Endothelial cell of umbilical vein (primary cell): ENCODE measurements around the gene PROK1. TPM values are rescaled to one million over a fixed set of nuclear protein-coding genes. Genes with fewer than 3 reads are reported as not detected.

ENCODE experiments used
- BruUV-seq: library from RNA; stranded (reverse); fragments of 400-500 nt; replicated peaks from 2 replicates; lab custom pipeline; 2021; lab: Mats Ljungman, UMichigan
- CTCF ChIA-PET: fragments of 300-600, 350-600 bp; sonication (Branson Sonifier 250); formaldehyde crosslinking; loops from one replicate; lab custom pipeline; 2021; ENCODE audit warnings: antibody characterized with exemption, inconsistent platforms; lab: Charles Lee
- POLR2A ChIA-PET: fragments of 300-600, 350-600 bp; sonication (Branson Sonifier 250); formaldehyde crosslinking; loops from one replicate; lab custom pipeline; 2021; ENCODE audit warnings: antibody characterized with exemption, inconsistent platforms; lab: Charles Lee
- DNase-seq: peaks from one replicate; pipeline ENCODE4 v3.0.0-alpha.2; 2011; ENCODE audit warnings: low read depth, low spot score
- FAIRE-seq: peaks from 2 replicates; lab custom pipeline; 2011; peaks lifted over from hg19 to GRCh38; lab: Jason Lieb, UNC
- H2AFZ ChIP-seq: 2 replicates; pipeline ENCODE4 v1.6.0; 2012; ENCODE audit warnings: low read depth, low read length, control low read depth, inconsistent platforms
- H3K27ac ChIP-seq: 2 replicates; pipeline ENCODE4 v1.5.1; 2011; ENCODE audit warnings: low read depth, mild to moderate bottlenecking, control low read depth, low read length, moderate library complexity; ENCODE audit not compliant: insufficient read depth
- H3K27me3 ChIP-seq, 2 experiments: 2 replicates each; pipeline versions ENCODE4 v1.6.0 to v1.6.1; 2011; ENCODE audit warnings: low read length in 2 of 2, mixed read lengths in 1 of 2; ENCODE audit not compliant: control insufficient read depth in 2 of 2, insufficient read depth in 2 of 2
- H3K36me3 ChIP-seq, 2 experiments: 2 replicates in 1 of 2; 3 replicates in 1 of 2; pipeline ENCODE4 v1.5.1; 2011; ENCODE audit warnings: low read length in 2 of 2, mild to moderate bottlenecking in 1 of 2, moderate library complexity in 1 of 2; ENCODE audit not compliant: control insufficient read depth in 2 of 2, insufficient read depth in 2 of 2; ENCODE audit errors: extremely low read depth in 1 of 2
- H3K4me1 ChIP-seq: 3 replicates; pipeline ENCODE4 v1.5.1; 2011; ENCODE audit warnings: mild to moderate bottlenecking, low read length; ENCODE audit not compliant: control insufficient read depth, insufficient read depth; ENCODE audit errors: extremely low read depth
- H3K4me2 ChIP-seq: 2 replicates; pipeline ENCODE4 v1.6.1; 2011; ENCODE audit warnings: low read length, control low read depth, mixed read lengths; ENCODE audit not compliant: insufficient read depth
- H3K4me3 ChIP-seq, 3 experiments: fragments of 200-600 bp in 1 of 3; sonication (generic), shearing (Covaris generic) in 1 of 3; replicated peaks in 1 of 3; 2 replicates each; pipeline ENCODE4 v1.5.1; 2011 to 2016; ENCODE audit warnings: control low read depth in 3 of 3, low read length in 3 of 3, mild to moderate bottlenecking in 2 of 3, inconsistent platforms in 1 of 3, low read depth in 1 of 3, moderate library complexity in 1 of 3; ENCODE audit not compliant: insufficient read depth in 1 of 3
- H3K79me2 ChIP-seq: 2 replicates; pipeline ENCODE4 v1.6.0; 2012; ENCODE audit warnings: low read length, inconsistent platforms; ENCODE audit not compliant: control insufficient read depth, insufficient read depth
- H3K9ac ChIP-seq: replicated peaks from 2 replicates; pipeline ENCODE3; 2011; ENCODE audit warnings: low read length, control low read depth; ENCODE audit not compliant: insufficient read depth; ENCODE audit errors: extremely low read depth
- H3K9me1 ChIP-seq: replicated peaks from 3 replicates; pipeline ENCODE4 v1.6.0; 2011; ENCODE audit warnings: mild to moderate bottlenecking, low read length; ENCODE audit not compliant: control insufficient read depth, insufficient read depth; ENCODE audit errors: extremely low read depth
- H3K9me3 ChIP-seq: replicated peaks from 2 replicates; pipeline ENCODE4 v1.5.1; 2012; ENCODE audit warnings: low read length, inconsistent platforms; ENCODE audit not compliant: control insufficient read depth, insufficient read depth
- H4K20me1 ChIP-seq: replicated peaks from 2 replicates; pipeline ENCODE3; 2011; ENCODE audit warnings: mild to moderate bottlenecking, low read length; ENCODE audit not compliant: control insufficient read depth, insufficient read depth; ENCODE audit errors: extremely low read depth
- EZH2 ChIP-seq: IDR thresholded peaks from 2 replicates; pipeline ENCODE4 v1.6.1; 2012; ENCODE audit warnings: borderline replicate concordance, low read depth, mild to moderate bottlenecking, moderate library complexity, low read length, inconsistent platforms; ENCODE audit not compliant: severe bottlenecking
- FOS ChIP-seq: IDR thresholded peaks from 2 replicates; pipeline ENCODE4 v1.6.1; 2011; ENCODE audit warnings: mild to moderate bottlenecking, low read length, moderate library complexity, borderline replicate concordance; ENCODE audit not compliant: insufficient read depth
- GATA2 ChIP-seq: IDR thresholded peaks from 2 replicates; pipeline ENCODE4 v1.7.0; 2011; ENCODE audit warnings: low read depth, mild to moderate bottlenecking, moderate library complexity, mixed read lengths, low read length; ENCODE audit not compliant: insufficient read length, insufficient read depth
- JUN ChIP-seq: IDR thresholded peaks from 2 replicates; pipeline ENCODE4 v1.6.1; 2011; ENCODE audit warnings: borderline replicate concordance, low read depth; ENCODE audit not compliant: insufficient read length, insufficient read depth
- MYC ChIP-seq: IDR thresholded peaks from one replicate; pipeline ENCODE4 v1.6.1; 2011; ENCODE audit warnings: mild to moderate bottlenecking, low read depth, low read length
- POLR2A ChIP-seq: IDR thresholded peaks from 2 replicates; pipeline ENCODE4 v1.6.1; 2012; ENCODE audit warnings: low read depth, mild to moderate bottlenecking, control low read depth, low read length
- POLR2AphosphoS5 ChIP-seq: IDR thresholded peaks from 2 replicates; pipeline ENCODE4 v1.6.1; 2012; ENCODE audit warnings: low read depth, mild to moderate bottlenecking, control low read depth, low read length, moderate library complexity; ENCODE audit not compliant: insufficient read depth
- dilution Hi-C: fragments of 300-500 bp; cut with MboI; formaldehyde crosslinking; loops from one replicate; pipeline ENCODE4 v1.15.0; 2019; ENCODE audit warnings: low sequenced_read_pairs; ENCODE audit not compliant: extremely low pct_ligation_motif_present
- intact Hi-C: fragments of 100-400 bp; cut with micrococcal nuclease; formaldehyde crosslinking; loops from one replicate; pipeline ENCODE4 v1.10.0; 2022
- polyA plus RNA-seq, 4 experiments: library from polyadenylated mRNA; depleted of rRNA in 3 of 4; stranded (reverse) in 3 of 4; unstranded in 1 of 4; fragments of >200 nt; gene quantifications; 2 replicates each; pipeline versions ENCODE4 v1.2.1 to v1.2.3, GENCODE V29; 2011 to 2012; ENCODE audit warnings: missing spikeins in 1 of 4
- total RNA-seq: library from RNA; stranded (reverse); gene quantifications from 2 replicates; pipeline ENCODE4 v1.2.3, GENCODE V29; 2021
- TF ChIP-seq, protein P1 (sequence below): IDR thresholded peaks from 2 replicates; pipeline ENCODE4 v1.6.1; 2011; ENCODE audit not compliant: insufficient read depth, insufficient read length

Gene PROK1
- total and polyA plus RNA-seq, 2 donors (not counting 3 experiments of a cell fraction or from before 2014, with no cell fraction given) = not detected

GRCh38 chr1:110457206-110457605 lies 6.3 kb downstream of the PROK1 start:
- no peak for DNase-seq
- H4K20me1 ChIP-seq = no peaks in the 10 kb centered on the region
- TF ChIP-seq JUN (no peak), GATA2 (no peak), FOS (no peak), MYC (no peak), POLR2AphosphoS5 (no peak), EZH2 (no peak), POLR2A (no peak)
- TF ChIP-seq, protein P1, sequence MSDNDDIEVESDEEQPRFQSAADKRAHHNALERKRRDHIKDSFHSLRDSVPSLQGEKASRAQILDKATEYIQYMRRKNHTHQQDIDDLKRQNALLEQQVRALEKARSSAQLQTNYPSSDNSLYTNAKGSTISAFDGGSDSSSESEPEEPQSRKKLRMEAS = no peak

More at GRCh38 chr1:110457206-110457605, 6.3 kb downstream of the PROK1 start:
- Histone ChIP-seq H3K4me2 (no peak overlapping the region), H3K9me3 (no peaks in the 10 kb centered on the region), H3K9ac (no peak overlapping the region), H3K27ac (no peak overlapping the region), H3K9me1 (no peaks in the 10 kb centered on the region), H2AFZ (no peak overlapping the region), H3K4me1 (no peaks in the 10 kb centered on the region), H3K27me3 (peaks cover 0 to 12% of the 10 kb centered on the region in 2 experiments), H3K4me3 (no peak overlapping the region), H3K79me2 (no peaks in the 10 kb centered on the region), H3K36me3 (no peaks in the 10 kb centered on the region)
- FAIRE-seq = no peak
- ChIA-PET CTCF (interaction anchor here (1.0 to 4.7 kb wide), 3 partner anchors 39 to 369 kb away, joined by 4 to 111 read pairs (median 4); no protein-coding TSS in a partner anchor), POLR2A (no interaction called here)
- dilution Hi-C loops = no loop called here
- no TSS peak for BruUV-seq
- intact Hi-C loops = no loop called here
